ENCODE data around the gene STC2. TPM values are rescaled to one million over a fixed set of nuclear protein-coding genes. Genes with fewer than 3 reads are reported as not detected.

STC2 gene
- total RNA-seq, 4 donors from 2014 or later, result 0.90 to 3.9 (median 1.2) TPM

- Histone ChIP-seq H3K36me3 (no peaks in the 10 kb centered on the region), H3K27ac (no peak overlapping the region), H3K4me3 (peak overlapping the region; percentile 9 to 47 (median 31)), H3K4me1 (peaks cover 0 to 45% (median 28%) of the 10 kb centered on the region in 4 donors), H3K9me3 (no peaks in the 10 kb centered on the region), H3K27me3 (peaks cover 0 to 66% of the 10 kb centered on the region in 2 donors)
- no peak for TF ChIP-seq EP300 (IDR thresholded peaks at IDR 0.05)
- no peak for TF ChIP-seq CTCF (IDR thresholded peaks at IDR 0.05)
- TF ChIP-seq POLR2A (IDR thresholded peaks at IDR 0.05), result no peak
- WGBS, 2 donors, result 1 to 6% methylated on average over 72 to 75 of the region's 76 CpGs
- DNase-seq (ENCODE audit: low spot score in 2 of 2), result no peak
These were observed 898 bp downstream of the STC2 start for GRCh38 chr5:173327084-173327947.

GRCh38 chr5:173326501-173326960 is 1.7 kb downstream of the STC2 start:
- Histone ChIP-seq H3K9me3 (no peaks in the 10 kb centered on the region), H3K27me3 (peaks cover 0 to 66% of the 10 kb centered on the region in 2 donors), H3K27ac (no peak overlapping the region), H3K4me3 (peak overlapping the region in 1 of 4 donors; percentile 47), H3K4me1 (peaks cover 0 to 45% (median 28%) of the 10 kb centered on the region in 4 donors), H3K36me3 (no peaks in the 10 kb centered on the region)
- WGBS, 2 donors, result 18 to 31% methylated on average over 15 of the region's 15 CpGs
- DNase-seq (ENCODE audit: low spot score in 2 of 2), result no peak
- TF ChIP-seq EP300 (IDR thresholded peaks at IDR 0.05) (no peak), CTCF (IDR thresholded peaks at IDR 0.05) (no peak)

DNA sequence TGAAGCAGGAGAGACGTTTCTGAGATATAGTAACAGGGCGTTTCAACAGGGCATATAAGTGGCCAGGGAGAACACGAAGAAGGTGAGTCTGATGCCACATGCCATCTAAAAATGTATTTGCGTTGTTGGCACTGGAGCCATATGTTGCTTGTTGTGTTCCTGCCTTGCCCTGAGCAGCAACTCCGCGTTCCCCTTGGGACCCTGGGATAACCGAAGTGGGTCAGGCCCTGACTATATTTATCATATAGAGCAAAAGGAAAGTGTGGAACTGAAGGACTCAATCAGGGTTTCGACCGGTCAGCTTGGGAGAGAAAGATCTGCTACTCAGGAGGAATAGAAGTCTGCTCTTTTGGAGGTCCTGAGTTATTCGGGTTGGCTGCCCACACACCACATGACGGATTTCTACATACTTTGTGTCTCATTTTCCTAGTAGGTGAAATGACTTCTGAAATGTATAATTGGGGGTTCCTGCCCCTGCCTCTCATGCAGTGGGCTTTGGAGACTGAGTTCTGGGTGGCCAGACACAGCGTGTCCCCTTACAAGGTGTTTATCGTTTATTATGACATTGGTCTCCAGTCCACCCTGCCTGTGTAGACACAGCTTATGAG is 3.0 kb downstream of the STC2 start:
- Histone ChIP-seq H3K4me3 (no peak overlapping the region), H3K9me3 (no peaks in the 10 kb centered on the region), H3K36me3 (no peaks in the 10 kb centered on the region), H3K27ac (no peak overlapping the region), H3K27me3 (peaks cover 0 to 57% of the 10 kb centered on the region in 2 donors), H3K4me1 (peaks cover 0 to 45% (median 28%) of the 10 kb centered on the region in 4 donors)
- TF ChIP-seq POLR2A (IDR thresholded peaks at IDR 0.05) (no peak), EP300 (IDR thresholded peaks at IDR 0.05) (no peak), CTCF (IDR thresholded peaks at IDR 0.05) (no peak)
- DNase-seq (ENCODE audit: low spot score in 2 of 2), result no peak
- 79 to 83% methylated on average over 13 of the region's 13 CpGs for WGBS, 2 donors

- H3K4me3 ChIP-seq, result no peak overlapping the region
- H3K27me3 ChIP-seq, result peaks cover 0 to 53% of the 10 kb centered on the region in 2 donors
These were observed 3.9 kb downstream of the STC2 start for GRCh38 chr5:173324115-173325001.

More at GRCh38 chr5:173324115-173325001, 3.9 kb downstream of the STC2 start:
- DNase-seq (ENCODE audit: low spot score in 2 of 2), result peak in 1 of 2 donors; percentile 23
- no peaks in the 10 kb centered on the region for H3K36me3 ChIP-seq
- H3K27ac ChIP-seq, result peak overlapping the region in 1 of 4 donors; percentile 20
- peaks cover 0 to 46% (median 23%) of the 10 kb centered on the region in 4 donors for H3K4me1 ChIP-seq
- TF ChIP-seq EP300 (IDR thresholded peaks at IDR 0.05), result peak in 1 of 2 donors; percentile 28
- no peak for TF ChIP-seq CTCF (IDR thresholded peaks at IDR 0.05)
- no peak for TF ChIP-seq POLR2A (IDR thresholded peaks at IDR 0.05)
- WGBS, 2 donors, result 48 to 53% methylated on average over 29 of the region's 29 CpGs
- H3K9me3 ChIP-seq, result no peaks in the 10 kb centered on the region
